ENCODE measurements around the gene CGB1. TPM values are rescaled to one million over a fixed set of nuclear protein-coding genes. Genes with fewer than 3 reads are reported as not detected.

Gene CGB1
- total RNA-seq, 1 donor from 2014 or later: not detected

DNA sequence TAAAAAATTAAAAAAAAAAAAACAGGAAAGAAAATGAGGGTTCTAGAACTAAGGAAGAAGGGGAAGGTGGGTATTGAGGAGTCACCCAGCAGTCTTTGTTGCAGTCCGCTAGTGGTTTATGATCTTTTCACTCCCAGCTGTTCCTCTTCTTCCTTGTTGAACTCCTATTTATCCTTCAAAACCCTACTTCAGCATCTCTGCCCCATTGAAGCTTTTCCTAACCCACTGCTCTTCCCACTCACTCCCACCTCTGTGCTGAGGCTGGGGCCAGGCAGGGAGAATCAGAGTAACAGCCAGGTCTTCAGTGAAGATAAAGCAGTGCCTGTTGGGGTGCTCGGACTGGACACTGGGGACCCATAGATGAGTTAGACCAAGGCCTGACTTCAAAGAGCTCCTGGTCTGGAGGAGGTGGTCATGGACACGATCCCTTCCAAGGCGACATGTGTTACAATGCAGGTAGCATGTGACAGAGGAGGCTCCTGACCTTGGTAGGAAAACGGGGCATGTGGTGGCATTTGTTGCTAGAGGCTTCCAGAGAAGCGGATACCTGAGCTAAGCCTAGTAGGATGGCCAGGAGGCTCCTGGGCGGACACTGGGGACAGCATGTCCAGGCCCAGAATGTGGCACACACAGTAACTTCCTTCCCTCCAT, 31.6 kb downstream of the CGB1 start:
- no peaks in the 10 kb centered on the region for H3K9me3 Mint-ChIP-seq
- intact Hi-C loops (cut with micrococcal nuclease): no loop called here
- ChIA-PET CTCF (no interaction called here), POLR2A (no interaction called here)
- TF ChIP-seq CTCF (IDR thresholded peaks at IDR 0.05): no peak
- DNase-seq: no peak
- no peaks in the 10 kb centered on the region for H3K27me3 Mint-ChIP-seq
- ATAC-seq (ENCODE audit: low read depth): no peak
- no peaks in the 10 kb centered on the region for H3K4me1 Mint-ChIP-seq
- peaks cover 58% of the 10 kb centered on the region for H3K36me3 Mint-ChIP-seq (ENCODE audit: low read depth)
- no peak overlapping the region for H3K4me3 Mint-ChIP-seq
- H3K27ac Mint-ChIP-seq: no peak overlapping the region

GRCh38 chr19:49004133-49004532, 32.6 kb downstream of the CGB1 start:
- TF ChIP-seq CTCF (IDR thresholded peaks at IDR 0.05): no peak
- Mint-ChIP-seq H3K27me3 (no peaks in the 10 kb centered on the region), H3K4me3 (no peak overlapping the region), H3K27ac (no peak overlapping the region), H3K4me1 (peaks cover 2% of the 10 kb centered on the region), H3K9me3 (no peaks in the 10 kb centered on the region), H3K36me3 (ENCODE audit: low read depth) (peaks cover 57% of the 10 kb centered on the region)
- ChIA-PET CTCF (interaction anchor here (1.5 kb wide), 1 partner anchor 11 kb away, joined by 5 read pairs; the partner anchor contains the start of gene GYS1), POLR2A (interaction anchor here (0.6 to 0.7 kb wide), 4 partner anchors 8 to 507 kb away, joined by 3 to 7 read pairs (median 3); no protein-coding TSS in a partner anchor)
- ATAC-seq (ENCODE audit: low read depth) (no peak), DNase-seq (no peak)
- intact Hi-C loops (cut with micrococcal nuclease): no loop called here

GRCh38 chr19:48999481-49000325, 37.0 kb downstream of the CGB1 start:
- no peak for TF ChIP-seq CTCF (IDR thresholded peaks at IDR 0.05)
- intact Hi-C loops (cut with micrococcal nuclease): loop anchor here (1.0 to 10.0 kb wide), 5 partner anchors 75 to 875 kb away; partner anchors contain the start of genes AKT1S1, C19orf73, LIN7B and PPFIA3
- Mint-ChIP-seq H3K27ac (no peak overlapping the region), H3K27me3 (no peaks in the 10 kb centered on the region), H3K4me3 (no peak overlapping the region), H3K9me3 (no peaks in the 10 kb centered on the region), H3K36me3 (ENCODE audit: low read depth) (peaks cover 34% of the 10 kb centered on the region), H3K4me1 (peaks cover 11% of the 10 kb centered on the region)
- peak; percentile 41 for DNase-seq
- ChIA-PET POLR2A (interaction anchor here (0.6 to 1.1 kb wide), 2 partner anchors 26 to 128 kb away, joined by 4 to 5 read pairs; partner anchors contain the start of gene PPP1R15A), CTCF (interaction anchor here (0.7 to 1.7 kb wide), 8 partner anchors 9 to 212 kb away, joined by 3 to 8 read pairs (median 4); no protein-coding TSS in a partner anchor)
- ATAC-seq (ENCODE audit: low read depth): peak; percentile 86

DNA sequence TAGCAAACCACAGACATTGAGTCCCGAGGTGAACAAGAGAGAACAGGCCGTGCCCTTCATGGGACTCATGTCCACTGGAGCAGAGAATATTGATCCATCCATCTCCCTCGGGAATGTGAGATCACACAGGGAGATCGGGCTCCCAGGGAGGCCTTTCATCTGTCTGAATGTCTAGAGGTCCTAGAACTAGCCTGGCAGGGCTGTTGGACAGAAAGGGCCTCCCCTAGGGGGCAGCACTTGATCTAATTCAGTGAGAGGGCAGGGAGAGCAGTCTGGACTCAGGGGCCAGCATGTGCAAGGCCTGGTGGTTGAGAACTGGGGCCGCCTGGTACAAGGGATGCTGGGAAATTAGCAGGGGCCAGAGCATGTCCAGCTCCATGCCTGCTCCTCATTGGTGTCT, 38.7 kb downstream of the CGB1 start:
- Mint-ChIP-seq H3K27ac (no peak overlapping the region), H3K9me3 (no peaks in the 10 kb centered on the region), H3K27me3 (no peaks in the 10 kb centered on the region), H3K4me3 (no peak overlapping the region), H3K4me1 (peaks cover 23% of the 10 kb centered on the region), H3K36me3 (ENCODE audit: low read depth) (peaks cover 26% of the 10 kb centered on the region)
- ChIA-PET CTCF (interaction anchor here (1.6 kb wide), 1 partner anchor 100 kb away, joined by 4 read pairs; no protein-coding TSS in a partner anchor), POLR2A (interaction anchor here (0.5 to 0.6 kb wide), 3 partner anchors 18 to 86 kb away, joined by 3 to 7 read pairs (median 4); no protein-coding TSS in a partner anchor)
- DNase-seq (no peak), ATAC-seq (ENCODE audit: low read depth) (no peak)
- TF ChIP-seq CTCF (IDR thresholded peaks at IDR 0.05): no peak
- intact Hi-C loops (cut with micrococcal nuclease): loop anchor here (2.0 to 10.0 kb wide), 4 partner anchors 77 to 877 kb away; partner anchors contain the start of genes AKT1S1, C19orf73, LIN7B and PPFIA3
